BLaER1 treated with 17β-estradiol and CSF1 and Interleukin-3, amounts not matched to agents 10 nM and 100 nM (cell line): Measurements from ENCODE around the gene PITPNM3.

ENCODE experiments used
- H3K27ac ChIP-seq, 11 experiments: shearing (Covaris generic); formaldehyde crosslinking; 2 replicates each; pipeline ENCODE4 v1.8.1; 2022
- H3K27me3 ChIP-seq, 11 experiments: shearing (Covaris generic); formaldehyde crosslinking; 2 replicates each; pipeline ENCODE4 v1.8.1; 2022
- H3K36me3 ChIP-seq, 11 experiments: shearing (Covaris generic); formaldehyde crosslinking; 2 replicates each; pipeline ENCODE4 v1.8.1; 2022
- H3K4me1 ChIP-seq, 10 experiments: shearing (Covaris generic); formaldehyde crosslinking; 2 replicates each; pipeline ENCODE4 v1.8.1; 2022
- H3K4me2 ChIP-seq, 11 experiments: shearing (Covaris generic); formaldehyde crosslinking; 2 replicates each; pipeline ENCODE4 v1.8.1; 2022
- H3K4me3 ChIP-seq, 10 experiments: shearing (Covaris generic); formaldehyde crosslinking; 2 replicates each; pipeline ENCODE4 v1.8.1; 2022
- H3K9ac ChIP-seq, 11 experiments: shearing (Covaris generic); formaldehyde crosslinking; 2 replicates each; pipeline ENCODE4 v1.8.1; 2022
- H3K9me3 ChIP-seq, 11 experiments: shearing (Covaris generic); formaldehyde crosslinking; replicated peaks in 1 of 11; 2 replicates each; pipeline ENCODE4 v1.8.1; 2022
- H4K20me1 ChIP-seq, 11 experiments: shearing (Covaris generic); formaldehyde crosslinking; 2 replicates each; pipeline ENCODE4 v1.8.1; 2022
- Cebpa-rat ChIP-seq, 11 experiments: shearing (Covaris generic); IDR thresholded peaks; 2 replicates each; pipeline ENCODE4 v1.8.1; 2022

The PITPNM3 gene

GRCh38 chr17:6480303-6480675 is 76.1 kb downstream of the PITPNM3 start:
- Histone ChIP-seq H3K9ac (0 out of 22 replicates have a peak overlapping the region, but pooled peaks of 1 of the 11 experiments have one; percentile 29), H3K4me1 (peaks cover 0 to 9% (median 0%) of the 10 kb centered on the region in 10 experiments; a peak in 5 of 20 replicates), H3K27me3 (peaks cover 0 to 7% (median 0%) of the 10 kb centered on the region in 11 experiments; a peak in 1 of 22 replicates), H3K27ac (no peak overlapping the region), H3K4me3 (no peak overlapping the region), H4K20me1 (peaks cover 0 to 6% (median 0%) of the 10 kb centered on the region in 11 experiments; a peak in 4 of 22 replicates), H3K9me3 (no peaks in the 10 kb centered on the region), H3K4me2 (no peak overlapping the region), H3K36me3 (no peaks in the 10 kb centered on the region)
- TF ChIP-seq Cebpa-rat (IDR thresholded peaks at IDR 0.05): no peak

DNA sequence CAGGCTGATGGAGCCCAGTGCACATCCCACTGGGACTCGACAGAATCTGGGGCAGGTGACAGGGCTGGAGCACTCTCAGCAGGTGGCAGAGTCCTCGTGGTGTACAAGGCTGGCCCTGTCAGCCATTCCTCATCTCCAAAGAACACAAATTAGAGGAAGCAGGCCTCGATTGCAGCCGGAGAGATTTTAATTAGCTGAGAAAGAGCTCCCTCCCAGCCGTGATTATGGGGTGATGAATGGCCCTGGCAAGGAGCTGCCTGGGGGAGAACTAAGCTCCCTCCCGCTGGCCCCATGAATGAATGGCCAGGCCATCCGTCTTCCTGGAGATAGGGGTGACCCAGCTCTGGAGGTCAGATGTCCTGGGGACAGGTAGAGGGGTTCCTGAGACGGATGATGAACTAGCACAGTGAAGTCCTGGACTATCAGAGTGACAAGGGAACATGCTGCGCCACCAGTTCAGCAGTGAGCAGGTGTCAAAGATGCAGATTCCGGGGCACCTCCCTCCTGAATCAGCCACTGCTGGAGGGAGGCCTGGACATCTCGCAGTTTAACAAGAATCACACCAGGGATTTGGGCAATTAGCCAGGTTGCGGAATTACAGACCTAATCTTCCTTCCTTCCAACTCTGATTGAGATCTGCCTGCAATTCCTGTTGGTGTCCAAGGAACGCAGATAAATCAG is 76.6 kb downstream of the PITPNM3 start:
- H3K27me3 ChIP-seq: peaks cover 0 to 7% (median 0%) of the 10 kb centered on the region in 11 experiments; a peak in 1 of 22 replicates
- no peaks in the 10 kb centered on the region for H3K36me3 ChIP-seq
- H4K20me1 ChIP-seq: peaks cover 0 to 6% (median 0%) of the 10 kb centered on the region in 11 experiments; a peak in 4 of 22 replicates
- no peak for TF ChIP-seq Cebpa-rat (IDR thresholded peaks at IDR 0.05)
- peak overlapping the region in 1 of 11 experiments; percentile 29; a peak in 1 of 22 replicates for H3K9ac ChIP-seq
- no peak overlapping the region for H3K27ac ChIP-seq
- H3K4me1 ChIP-seq: peaks cover 0 to 9% (median 0%) of the 10 kb centered on the region in 10 experiments; a peak in 5 of 20 replicates
- no peak overlapping the region for H3K4me3 ChIP-seq
- H3K4me2 ChIP-seq: no peak overlapping the region
- no peaks in the 10 kb centered on the region for H3K9me3 ChIP-seq

- H3K36me3 ChIP-seq: no peaks in the 10 kb centered on the region
- H3K9ac ChIP-seq: no peak overlapping the region
- no peak for TF ChIP-seq Cebpa-rat (IDR thresholded peaks at IDR 0.05)
- no peak overlapping the region for H3K27ac ChIP-seq
- peaks cover 0 to 7% (median 0%) of the 10 kb centered on the region in 11 experiments; a peak in 1 of 22 replicates for H3K27me3 ChIP-seq
- H4K20me1 ChIP-seq: peaks cover 0 to 6% (median 0%) of the 10 kb centered on the region in 11 experiments; a peak in 4 of 22 replicates
- H3K4me3 ChIP-seq: no peak overlapping the region
- H3K4me2 ChIP-seq: no peak overlapping the region
- H3K9me3 ChIP-seq: no peaks in the 10 kb centered on the region
- peaks cover 0 to 9% (median 0%) of the 10 kb centered on the region in 10 experiments; a peak in 5 of 20 replicates for H3K4me1 ChIP-seq
Observed at GRCh38 chr17:6478486-6478885, 77.9 kb downstream of the PITPNM3 start.

DNA sequence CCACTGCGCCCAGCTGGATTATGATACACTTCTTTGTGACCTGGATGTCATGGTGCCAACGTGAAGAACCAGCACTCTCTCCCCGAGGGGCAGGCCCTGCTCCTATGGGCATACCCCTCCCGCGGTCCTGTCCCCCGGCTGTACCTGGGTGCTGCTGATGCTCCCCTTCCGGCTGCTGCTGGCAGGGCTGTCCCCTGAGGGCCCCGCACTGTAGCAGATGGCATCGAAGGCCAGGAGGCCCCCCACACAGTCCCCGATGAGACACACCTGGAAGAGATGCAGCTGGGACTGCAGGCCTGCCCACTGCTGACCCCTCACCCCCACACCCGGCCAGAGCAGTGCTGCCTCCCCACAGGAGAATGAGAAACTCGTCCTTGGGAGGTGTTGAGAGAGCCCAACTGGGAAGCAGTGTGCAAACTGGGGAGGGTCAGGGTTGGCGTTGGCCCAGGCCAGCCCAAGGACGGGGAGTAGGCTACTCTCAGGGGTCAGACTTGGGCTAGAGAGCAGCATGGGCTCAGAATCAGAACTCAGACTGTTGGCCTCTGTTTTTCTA is 78.4 kb downstream of the PITPNM3 start:
- Histone ChIP-seq H3K4me2 (no peak overlapping the region), H3K4me1 (peaks cover 0 to 11% (median 1%) of the 10 kb centered on the region in 10 experiments; a peak in 9 of 20 replicates), H3K27ac (no peak overlapping the region), H4K20me1 (peaks cover 0 to 6% (median 0%) of the 10 kb centered on the region in 11 experiments; a peak in 4 of 22 replicates), H3K9me3 (no peaks in the 10 kb centered on the region), H3K27me3 (peaks cover 0 to 7% (median 0%) of the 10 kb centered on the region in 11 experiments; a peak in 1 of 22 replicates), H3K36me3 (no peaks in the 10 kb centered on the region), H3K9ac (no peak overlapping the region), H3K4me3 (no peak overlapping the region)
- TF ChIP-seq Cebpa-rat (IDR thresholded peaks at IDR 0.05): no peak

GRCh38 chr17:6476810-6477179 is 79.6 kb downstream of the PITPNM3 start:
- Histone ChIP-seq H3K27me3 (peaks cover 0 to 7% (median 0%) of the 10 kb centered on the region in 11 experiments; a peak in 1 of 22 replicates), H3K27ac (no peak overlapping the region), H3K4me2 (0 out of 22 replicates have a peak overlapping the region, but pooled peaks of 1 of the 11 experiments have one; percentile 18), H3K4me3 (no peak overlapping the region), H3K9ac (no peak overlapping the region), H3K36me3 (no peaks in the 10 kb centered on the region), H3K9me3 (no peaks in the 10 kb centered on the region), H4K20me1 (peaks cover 0 to 7% (median 0%) of the 10 kb centered on the region in 11 experiments; a peak in 4 of 22 replicates), H3K4me1 (peaks cover under 1 to 23% (median 12%) of the 10 kb centered on the region in 10 experiments)
- no peak for TF ChIP-seq Cebpa-rat (IDR thresholded peaks at IDR 0.05)

DNA sequence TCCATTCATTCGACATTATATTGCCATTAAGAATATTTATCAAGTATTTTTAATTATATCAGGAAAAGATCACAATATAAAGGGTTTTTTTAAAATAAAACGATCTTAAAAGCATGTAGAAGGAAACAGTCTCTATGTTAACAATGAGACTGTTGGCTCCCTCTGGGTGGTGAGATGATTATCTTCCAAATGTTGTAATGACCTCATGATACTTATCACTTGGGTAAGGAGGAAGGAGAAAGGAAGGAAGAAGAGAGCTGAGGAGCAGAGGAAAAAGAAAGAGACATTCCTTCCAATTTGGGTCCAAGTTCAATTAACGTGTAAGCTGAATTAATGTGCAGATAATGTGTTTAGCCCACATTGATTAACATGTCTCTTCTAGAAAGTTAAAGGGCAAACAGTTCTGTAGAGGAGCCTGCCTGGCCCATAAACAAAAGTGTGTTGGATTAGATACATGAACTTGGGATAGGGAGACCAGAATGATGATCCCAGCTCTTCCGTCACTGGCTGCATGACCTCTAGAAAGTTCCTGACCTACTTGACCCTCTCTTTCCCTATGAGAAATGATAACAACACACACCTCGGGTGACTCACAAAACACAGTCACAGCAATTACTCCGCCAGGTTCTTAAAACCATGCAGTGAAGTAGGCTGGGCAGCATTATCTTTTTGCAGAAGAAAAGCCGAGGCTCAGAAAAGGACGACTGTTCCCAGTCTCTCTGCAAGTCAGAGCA is 80.1 kb downstream of the PITPNM3 start:
- peaks cover 0 to 9% (median 0%) of the 10 kb centered on the region in 11 experiments; a peak in 4 of 22 replicates for H4K20me1 ChIP-seq
- no peak overlapping the region for H3K9ac ChIP-seq
- no peaks in the 10 kb centered on the region for H3K36me3 ChIP-seq
- H3K27me3 ChIP-seq: peaks cover 0 to 7% (median 0%) of the 10 kb centered on the region in 11 experiments; a peak in 1 of 22 replicates
- no peak overlapping the region for H3K4me2 ChIP-seq
- no peaks in the 10 kb centered on the region for H3K9me3 ChIP-seq
- H3K4me1 ChIP-seq: peaks cover 6 to 28% (median 17%) of the 10 kb centered on the region in 10 experiments
- no peak overlapping the region for H3K4me3 ChIP-seq
- H3K27ac ChIP-seq: no peak overlapping the region
- TF ChIP-seq Cebpa-rat (IDR thresholded peaks at IDR 0.05): no peak

DNA sequence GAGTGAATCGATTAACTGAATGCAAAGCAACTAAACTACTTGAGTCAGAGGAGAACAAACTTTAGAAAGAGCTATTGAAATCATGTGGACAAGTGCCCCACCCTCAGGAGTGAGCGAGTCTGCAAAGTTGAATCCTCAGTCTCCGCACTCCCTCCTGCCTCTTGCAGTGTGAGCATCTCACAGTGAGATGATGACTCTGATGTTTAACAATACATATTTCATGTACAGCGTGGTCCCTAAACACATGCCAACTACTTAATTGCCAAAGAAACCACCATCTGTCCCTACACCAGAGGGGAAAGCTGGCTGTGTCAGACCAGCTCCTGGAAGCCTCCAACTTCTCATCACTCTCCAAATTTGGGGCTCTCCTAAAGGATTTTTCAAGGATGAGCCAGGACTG is 80.9 kb downstream of the PITPNM3 start:
- H4K20me1 ChIP-seq: peaks cover 0 to 9% (median 0%) of the 10 kb centered on the region in 11 experiments; a peak in 4 of 22 replicates
- H3K4me3 ChIP-seq: no peak overlapping the region
- no peaks in the 10 kb centered on the region for H3K9me3 ChIP-seq
- no peak overlapping the region for H3K4me2 ChIP-seq
- no peak overlapping the region for H3K9ac ChIP-seq
- H3K27ac ChIP-seq: no peak overlapping the region
- H3K4me1 ChIP-seq: peaks cover 12 to 36% (median 26%) of the 10 kb centered on the region in 10 experiments
- H3K27me3 ChIP-seq: peaks cover 0 to 3% (median 0%) of the 10 kb centered on the region in 11 experiments; a peak in 1 of 22 replicates
- no peak for TF ChIP-seq Cebpa-rat (IDR thresholded peaks at IDR 0.05)
- no peaks in the 10 kb centered on the region for H3K36me3 ChIP-seq

DNA sequence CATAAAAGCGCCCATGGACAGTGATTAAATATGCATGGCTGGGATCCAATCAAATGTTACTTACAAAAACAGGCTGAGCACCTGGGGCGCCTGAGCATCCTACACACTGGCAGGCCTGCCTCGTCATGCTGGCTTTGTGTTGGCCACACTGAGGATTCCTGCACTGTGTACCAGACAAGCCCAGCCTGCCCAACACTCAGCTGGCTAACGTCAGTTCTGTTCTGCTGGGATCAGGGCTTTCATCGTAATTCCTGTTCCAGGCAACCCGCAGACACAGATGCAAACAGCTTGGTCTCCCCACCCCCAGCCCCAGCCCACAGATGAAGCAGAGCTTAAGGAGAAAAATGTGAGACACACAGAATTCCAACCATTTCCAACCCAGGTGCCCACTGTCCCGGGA is 81.4 kb downstream of the PITPNM3 start:
- Histone ChIP-seq H3K27ac (no peak overlapping the region), H3K27me3 (no peaks in the 10 kb centered on the region)

More for the DNA sequence above, 81.4 kb downstream of the PITPNM3 start:
- no peak overlapping the region for H3K4me2 ChIP-seq
- H3K9ac ChIP-seq: no peak overlapping the region
- no peak for TF ChIP-seq Cebpa-rat (IDR thresholded peaks at IDR 0.05)
- no peak overlapping the region for H3K4me3 ChIP-seq
- H4K20me1 ChIP-seq: peaks cover 0 to 9% (median 0%) of the 10 kb centered on the region in 11 experiments; a peak in 2 of 22 replicates
- H3K4me1 ChIP-seq: peaks cover 12 to 39% (median 26%) of the 10 kb centered on the region in 10 experiments
- H3K9me3 ChIP-seq: no peaks in the 10 kb centered on the region
- H3K36me3 ChIP-seq: no peaks in the 10 kb centered on the region
